ENCODE measurements around the gene UBE2E1. TPM values are rescaled to one million over a fixed set of nuclear protein-coding genes. Genes with fewer than 3 reads are reported as not detected.
A peak's percentile ranks its signal among the peaks of the same experiment; 100 is the strongest.

The UBE2E1 gene
- total RNA-seq, 1 donor from 2014 or later = 103 TPM

GRCh38 chr3:23861689-23862088 lies 55.9 kb downstream of the UBE2E1 start:
- H3K9me3 Mint-ChIP-seq (ENCODE audit: low read depth) = no peaks in the 10 kb centered on the region
- H3K4me1 Mint-ChIP-seq (ENCODE audit: low read depth) = peaks cover 51% of the 10 kb centered on the region
- no peaks in the 10 kb centered on the region for H3K27me3 Mint-ChIP-seq (ENCODE audit: low read depth)
- no peak overlapping the region for H3K4me3 Mint-ChIP-seq (ENCODE audit: unreplicated experiment)
- H3K27ac Mint-ChIP-seq (ENCODE audit: unreplicated experiment) = no peak overlapping the region
- TF ChIP-seq CTCF (IDR thresholded peaks at IDR 0.05) = no peak
- no peak for DNase-seq (ENCODE audit: low spot score)
- H3K36me3 Mint-ChIP-seq (ENCODE audit: low read depth) = peaks cover 5% of the 10 kb centered on the region

- no peak for TF ChIP-seq CTCF (IDR thresholded peaks at IDR 0.05)
- Mint-ChIP-seq H3K36me3 (ENCODE audit: low read depth) (peaks cover 5% of the 10 kb centered on the region), H3K4me3 (ENCODE audit: unreplicated experiment) (no peak overlapping the region), H3K4me1 (ENCODE audit: low read depth) (peaks cover 48% of the 10 kb centered on the region), H3K27ac (ENCODE audit: unreplicated experiment) (no peak overlapping the region), H3K9me3 (ENCODE audit: low read depth) (no peaks in the 10 kb centered on the region), H3K27me3 (ENCODE audit: low read depth) (no peaks in the 10 kb centered on the region)
- DNase-seq (ENCODE audit: low spot score) = no peak
These were observed 57.3 kb downstream of the UBE2E1 start for GRCh38 chr3:23863060-23863459.

GRCh38 chr3:23864931-23865330 lies 59.2 kb downstream of the UBE2E1 start:
- H3K27ac Mint-ChIP-seq (ENCODE audit: unreplicated experiment) = no peak overlapping the region
- peaks cover 48% of the 10 kb centered on the region for H3K4me1 Mint-ChIP-seq (ENCODE audit: low read depth)
- H3K27me3 Mint-ChIP-seq (ENCODE audit: low read depth) = no peaks in the 10 kb centered on the region
- TF ChIP-seq CTCF (IDR thresholded peaks at IDR 0.05) = no peak
- H3K4me3 Mint-ChIP-seq (ENCODE audit: unreplicated experiment) = no peak overlapping the region
- no peaks in the 10 kb centered on the region for H3K9me3 Mint-ChIP-seq (ENCODE audit: low read depth)
- peaks cover 5% of the 10 kb centered on the region for H3K36me3 Mint-ChIP-seq (ENCODE audit: low read depth)
- DNase-seq (ENCODE audit: low spot score) = no peak

- peaks cover 5% of the 10 kb centered on the region for H3K36me3 Mint-ChIP-seq (ENCODE audit: low read depth)
- DNase-seq (ENCODE audit: low spot score) = no peak
- H3K27me3 Mint-ChIP-seq (ENCODE audit: low read depth) = no peaks in the 10 kb centered on the region
- no peaks in the 10 kb centered on the region for H3K9me3 Mint-ChIP-seq (ENCODE audit: low read depth)
- no peak for TF ChIP-seq CTCF (IDR thresholded peaks at IDR 0.05)
- peaks cover 44% of the 10 kb centered on the region for H3K4me1 Mint-ChIP-seq (ENCODE audit: low read depth)
- no peak overlapping the region for H3K27ac Mint-ChIP-seq (ENCODE audit: unreplicated experiment)
- H3K4me3 Mint-ChIP-seq (ENCODE audit: unreplicated experiment) = no peak overlapping the region
These were observed 60.0 kb downstream of the UBE2E1 start for GRCh38 chr3:23865595-23866396.

- Mint-ChIP-seq H3K27ac (ENCODE audit: unreplicated experiment) (no peak overlapping the region), H3K4me3 (ENCODE audit: unreplicated experiment) (no peak overlapping the region), H3K9me3 (ENCODE audit: low read depth) (no peaks in the 10 kb centered on the region), H3K4me1 (ENCODE audit: low read depth) (peaks cover 44% of the 10 kb centered on the region), H3K36me3 (ENCODE audit: low read depth) (peaks cover 5% of the 10 kb centered on the region), H3K27me3 (ENCODE audit: low read depth) (no peaks in the 10 kb centered on the region)
- TF ChIP-seq CTCF (IDR thresholded peaks at IDR 0.05) = peak; percentile 62
- no peak for DNase-seq (ENCODE audit: low spot score)
These were observed 61.6 kb downstream of the UBE2E1 start for GRCh38 chr3:23867400-23867799.

Measured in chondrocyte (in vitro differentiated cells).